Muscle of back (tissue), 13 donors: ENCODE results near the gene RICTOR. TPM values are rescaled to one million over a fixed set of nuclear protein-coding genes. Genes with fewer than 3 reads are reported as not detected.

Experiments
- DNase-seq, 3 donors: peaks; one replicate each; pipeline versions ENCODE4 v3.0.0 to v3.0.0-alpha.2; 2013
- long read RNA-seq, 9 donors: transcript quantifications; one replicate each; lab custom pipeline, GENCODE V29; 2026
- polyA plus RNA-seq, 10 donors: library from polyadenylated mRNA; unstranded; fragments of 120-200 nt; gene quantifications; one replicate each; pipeline ENCODE4 v1.2.1, GENCODE V29; 2013; ENCODE audit not compliant: insufficient read length in 10 of 10

RICTOR gene, protein sequence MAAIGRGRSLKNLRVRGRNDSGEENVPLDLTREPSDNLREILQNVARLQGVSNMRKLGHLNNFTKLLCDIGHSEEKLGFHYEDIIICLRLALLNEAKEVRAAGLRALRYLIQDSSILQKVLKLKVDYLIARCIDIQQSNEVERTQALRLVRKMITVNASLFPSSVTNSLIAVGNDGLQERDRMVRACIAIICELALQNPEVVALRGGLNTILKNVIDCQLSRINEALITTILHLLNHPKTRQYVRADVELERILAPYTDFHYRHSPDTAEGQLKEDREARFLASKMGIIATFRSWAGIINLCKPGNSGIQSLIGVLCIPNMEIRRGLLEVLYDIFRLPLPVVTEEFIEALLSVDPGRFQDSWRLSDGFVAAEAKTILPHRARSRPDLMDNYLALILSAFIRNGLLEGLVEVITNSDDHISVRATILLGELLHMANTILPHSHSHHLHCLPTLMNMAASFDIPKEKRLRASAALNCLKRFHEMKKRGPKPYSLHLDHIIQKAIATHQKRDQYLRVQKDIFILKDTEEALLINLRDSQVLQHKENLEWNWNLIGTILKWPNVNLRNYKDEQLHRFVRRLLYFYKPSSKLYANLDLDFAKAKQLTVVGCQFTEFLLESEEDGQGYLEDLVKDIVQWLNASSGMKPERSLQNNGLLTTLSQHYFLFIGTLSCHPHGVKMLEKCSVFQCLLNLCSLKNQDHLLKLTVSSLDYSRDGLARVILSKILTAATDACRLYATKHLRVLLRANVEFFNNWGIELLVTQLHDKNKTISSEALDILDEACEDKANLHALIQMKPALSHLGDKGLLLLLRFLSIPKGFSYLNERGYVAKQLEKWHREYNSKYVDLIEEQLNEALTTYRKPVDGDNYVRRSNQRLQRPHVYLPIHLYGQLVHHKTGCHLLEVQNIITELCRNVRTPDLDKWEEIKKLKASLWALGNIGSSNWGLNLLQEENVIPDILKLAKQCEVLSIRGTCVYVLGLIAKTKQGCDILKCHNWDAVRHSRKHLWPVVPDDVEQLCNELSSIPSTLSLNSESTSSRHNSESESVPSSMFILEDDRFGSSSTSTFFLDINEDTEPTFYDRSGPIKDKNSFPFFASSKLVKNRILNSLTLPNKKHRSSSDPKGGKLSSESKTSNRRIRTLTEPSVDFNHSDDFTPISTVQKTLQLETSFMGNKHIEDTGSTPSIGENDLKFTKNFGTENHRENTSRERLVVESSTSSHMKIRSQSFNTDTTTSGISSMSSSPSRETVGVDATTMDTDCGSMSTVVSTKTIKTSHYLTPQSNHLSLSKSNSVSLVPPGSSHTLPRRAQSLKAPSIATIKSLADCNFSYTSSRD (N-terminal part only)
- 10 to 100 TPM; 12.2 to 22.3 (median 17.8) TPM for polyA plus RNA-seq
- long read RNA-seq, donor 1, partial matches to known transcripts, result 0 of 1 reads
- long read RNA-seq, donor 1, other reads (novel, unspliced or antisense), result 0 of 1 reads
- long read RNA-seq, donor 2, result 0 reads
- long read RNA-seq, donor 3, result 0 reads
- long read RNA-seq, donor 4, result 0 reads
- long read RNA-seq, donor 5, result 0 reads
- long read RNA-seq, donor 6, result 0 reads
- long read RNA-seq, donor 7, result 0 reads
- long read RNA-seq, donor 8, result 0 reads
- long read RNA-seq, donor 9, result 0 reads

DNA sequence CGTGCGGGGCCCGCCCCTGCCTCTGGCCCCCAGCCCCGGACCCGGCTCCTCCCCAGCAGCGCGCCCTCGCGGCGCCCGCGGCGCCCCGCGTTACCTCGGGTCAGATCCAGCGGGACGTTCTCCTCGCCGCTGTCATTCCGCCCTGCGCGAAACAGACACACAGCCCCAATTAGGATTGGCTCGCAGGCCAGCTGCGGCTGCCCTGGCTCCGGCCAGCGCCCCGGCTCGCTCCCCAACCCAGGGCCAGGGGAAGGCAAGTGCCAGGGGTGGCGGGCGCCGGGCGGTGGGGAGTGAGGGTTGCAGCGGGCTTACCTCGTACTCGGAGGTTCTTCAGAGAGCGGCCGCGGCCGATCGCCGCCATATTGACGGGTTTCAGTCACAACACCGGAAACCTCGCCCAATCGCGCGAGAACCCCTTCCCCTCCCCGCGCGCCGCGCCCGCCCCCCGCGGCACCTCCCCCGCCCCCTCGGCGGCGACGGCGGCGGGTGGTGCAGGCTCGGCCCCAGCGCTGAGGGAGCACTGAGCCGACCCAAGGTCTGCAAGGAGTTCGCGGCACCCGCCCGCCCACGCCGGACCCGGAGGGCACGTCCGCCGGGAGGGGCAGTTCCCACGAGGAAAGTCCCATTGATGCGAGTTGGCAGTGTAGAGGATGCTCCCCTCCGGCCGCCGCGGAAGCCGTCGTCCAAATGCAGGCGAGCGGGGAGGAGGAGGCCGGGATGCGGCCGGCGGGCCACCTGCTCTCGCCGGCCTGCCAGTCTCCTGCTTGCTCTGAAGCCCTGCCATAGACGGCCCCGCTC is at the start of gene RICTOR:
TSS of gene RICTOR (minus strand) at position 383 of the 798 bp plus-strand sequence. CDS start at position 361, 22 bp downstream.
- DNase-seq, result peak; percentile 90 to 95 (median 92)

DNA sequence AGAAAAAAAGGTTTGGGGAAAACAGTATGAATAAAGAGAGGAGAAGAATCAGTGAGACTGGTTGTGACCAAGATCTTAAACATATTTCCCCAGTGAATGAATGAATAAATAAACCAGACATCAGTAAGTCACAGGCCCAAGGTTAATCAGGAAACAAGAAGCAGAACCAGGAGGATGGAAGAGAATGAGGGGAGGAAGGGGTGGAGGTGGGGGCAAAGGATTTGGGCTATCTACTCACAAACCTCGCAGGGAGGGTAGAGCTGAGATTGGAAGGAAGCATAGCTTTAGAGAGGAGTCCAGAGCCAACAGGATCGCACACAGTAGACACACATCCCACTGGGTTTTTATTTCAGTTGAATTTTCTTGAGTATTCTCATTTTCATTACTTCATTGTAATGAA is 47.7 kb upstream of the RICTOR start:
- no peak for DNase-seq

DNA sequence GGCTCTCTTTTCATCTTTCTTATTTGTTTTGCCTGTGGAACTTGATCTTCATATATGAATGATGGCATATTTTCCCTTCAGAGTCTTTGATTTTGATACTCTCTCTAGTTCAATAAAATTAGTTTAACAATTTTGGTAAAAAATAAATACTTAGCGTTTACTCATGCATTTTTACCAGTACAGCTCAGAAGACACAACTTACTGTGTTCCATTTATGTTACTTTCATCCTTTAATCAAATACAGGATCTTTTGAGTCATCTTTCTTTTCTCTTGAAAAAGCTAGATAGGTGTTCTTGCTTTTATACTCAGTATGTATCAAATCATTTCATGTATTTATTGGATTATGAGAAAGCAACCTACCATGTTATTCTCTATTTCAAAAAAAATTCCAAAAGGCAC is 47.1 kb upstream of the RICTOR start:
- DNase-seq, result no peak

DNA sequence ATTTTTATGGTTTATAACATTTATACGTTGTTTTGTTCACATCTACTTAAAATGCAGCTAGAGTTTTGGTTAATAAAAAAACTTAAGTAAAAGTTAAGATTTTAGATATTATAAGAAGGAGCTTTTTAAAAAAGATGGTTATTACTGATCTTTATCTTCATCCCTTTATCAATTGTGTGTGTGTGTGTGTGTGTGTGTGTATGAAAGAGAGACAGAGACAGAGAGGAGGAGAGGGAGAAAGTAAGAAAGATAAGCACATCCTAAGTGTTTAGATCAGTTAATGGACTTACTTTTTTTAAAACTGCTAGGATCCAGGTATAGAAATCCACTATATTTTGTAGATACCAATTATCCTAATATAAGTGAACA is 45.8 kb upstream of the RICTOR start:
- no peak for DNase-seq

DNA sequence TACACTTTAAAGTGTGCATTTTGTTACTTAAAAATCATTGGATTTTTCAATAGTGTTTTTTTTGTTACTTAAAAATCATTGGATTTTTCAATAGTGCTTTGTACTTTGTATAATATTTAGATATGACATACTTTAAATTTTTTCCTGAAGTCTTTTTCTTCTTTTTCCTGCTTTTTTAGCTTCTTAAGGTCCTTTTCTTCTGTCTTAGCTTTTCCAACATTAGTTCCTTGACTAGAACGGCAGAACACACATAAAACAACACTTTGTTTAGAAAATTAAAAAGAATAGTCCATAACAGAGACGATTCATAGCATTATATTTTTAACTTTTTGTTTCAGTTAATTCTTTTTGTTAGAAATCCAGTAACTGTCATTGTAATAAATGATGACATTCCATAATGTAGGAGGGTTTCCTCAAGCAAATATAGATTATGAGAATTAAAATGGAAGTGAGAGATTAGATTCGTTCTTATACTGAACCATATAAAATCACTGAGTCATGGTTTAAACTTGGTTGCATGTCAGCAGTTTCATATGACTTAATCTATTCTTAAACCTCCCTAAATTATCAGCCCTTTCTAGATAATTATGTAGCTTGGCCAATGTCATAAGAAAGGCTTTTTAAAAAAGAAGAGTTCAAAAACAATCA is 45.3 kb upstream of the RICTOR start:
- DNase-seq, result no peak

DNA sequence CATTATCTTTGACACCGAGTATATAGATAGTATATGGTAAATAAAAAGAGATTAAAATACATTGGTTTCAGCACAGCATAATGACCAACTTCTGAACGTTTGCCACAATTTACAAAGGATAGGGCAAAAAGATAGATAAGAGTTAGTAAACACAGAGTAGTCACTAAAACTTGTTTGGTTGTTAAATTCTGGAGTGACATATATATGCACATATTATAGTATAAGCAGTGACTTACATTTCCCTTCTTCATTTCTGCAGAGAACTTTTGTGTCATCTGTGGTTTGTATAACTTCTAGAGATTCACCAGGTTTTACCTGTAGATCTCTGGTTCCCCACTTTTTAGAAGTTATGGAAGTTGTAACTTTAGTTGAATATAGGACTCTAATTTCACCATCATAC is 44.4 kb upstream of the RICTOR start:
- DNase-seq, result no peak

DNA sequence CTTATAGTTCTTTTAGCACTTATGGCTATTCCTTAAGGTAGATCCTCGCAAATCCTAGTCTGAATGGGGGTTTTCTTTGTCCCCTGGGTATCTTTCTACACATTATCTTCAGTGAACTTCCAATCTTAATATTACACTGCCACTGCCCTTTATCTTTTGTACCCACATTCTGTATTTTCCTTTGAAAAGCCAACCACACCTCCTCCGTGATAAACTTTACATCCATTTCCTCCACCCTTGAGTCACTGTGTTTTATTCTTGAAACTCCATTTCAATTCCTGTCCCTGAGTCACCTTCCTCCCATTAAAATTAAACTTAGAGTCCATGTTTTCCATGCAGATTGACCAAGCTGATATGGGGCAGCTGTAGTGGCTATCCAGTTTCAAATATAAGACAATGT is 43.2 kb upstream of the RICTOR start:
- no peak for DNase-seq

DNA sequence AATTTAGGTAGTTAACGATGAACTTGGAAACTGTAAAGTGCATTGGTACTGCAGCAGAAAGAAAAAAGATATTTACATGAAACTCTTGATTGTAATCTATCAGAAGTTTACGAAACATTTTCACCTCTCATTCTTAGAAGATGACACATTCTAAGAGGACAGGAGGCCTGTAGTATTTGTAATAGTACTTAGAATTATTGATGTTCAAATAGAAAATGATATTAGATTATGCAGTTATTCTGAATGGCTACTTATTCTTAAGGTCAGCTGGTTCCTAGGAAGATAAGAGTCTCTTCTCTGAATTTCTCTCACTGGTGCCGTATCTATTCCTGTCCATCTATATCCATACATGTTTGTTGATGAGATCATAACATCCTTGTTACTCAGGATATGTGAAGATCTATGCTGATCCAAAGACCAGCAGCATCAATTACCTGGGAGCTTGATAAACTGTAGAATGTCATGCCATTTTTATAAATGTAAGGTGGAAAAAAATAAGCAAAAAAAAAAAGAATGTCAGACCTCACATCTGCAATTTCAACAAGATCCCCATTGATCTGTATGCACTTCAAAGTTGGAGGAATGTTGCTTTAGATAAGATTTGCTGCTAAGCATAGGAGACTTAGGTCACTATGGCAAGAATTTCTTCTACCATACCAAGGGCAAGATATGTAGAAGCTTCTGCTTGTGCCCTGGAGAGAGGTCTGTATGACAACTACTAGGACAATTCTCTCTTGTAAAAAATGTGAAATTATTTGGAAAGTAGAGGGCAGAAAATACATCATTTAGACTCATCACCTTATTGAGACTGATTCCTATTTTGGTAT is 42.4 kb upstream of the RICTOR start:
- no peak for DNase-seq

DNA sequence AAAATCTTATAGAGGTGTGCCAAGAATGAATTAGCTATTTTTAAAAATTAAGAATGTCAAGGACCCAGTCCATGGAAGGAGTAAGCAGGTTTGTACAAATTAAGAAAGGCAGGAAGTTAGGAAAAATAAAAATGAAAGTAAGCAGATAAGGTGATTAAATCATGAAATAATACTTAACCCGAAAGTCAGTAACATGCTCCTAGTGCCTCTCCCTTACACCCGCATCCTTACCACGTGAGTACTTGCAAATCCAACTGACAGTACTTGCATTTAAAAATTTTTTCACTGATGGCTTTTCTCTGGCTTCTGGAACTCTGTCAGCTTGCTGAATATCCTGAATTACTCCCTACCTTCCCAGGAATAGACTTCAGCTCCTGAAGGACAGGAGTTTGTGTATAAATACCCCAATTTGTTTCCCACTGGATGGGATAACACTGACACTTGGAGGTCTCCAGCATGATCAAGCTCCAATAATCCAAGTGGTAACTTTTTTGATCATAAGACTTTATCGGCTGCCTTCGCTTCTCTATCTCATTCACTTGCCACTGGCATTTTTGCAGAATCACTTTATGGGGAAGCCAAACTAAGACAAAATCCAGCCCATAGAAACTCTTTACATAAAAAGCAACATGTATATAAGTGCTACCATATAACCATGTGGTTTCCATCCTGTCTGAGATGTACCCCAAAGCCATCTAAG is 41.6 kb upstream of the RICTOR start:
- no peak for DNase-seq

DNA sequence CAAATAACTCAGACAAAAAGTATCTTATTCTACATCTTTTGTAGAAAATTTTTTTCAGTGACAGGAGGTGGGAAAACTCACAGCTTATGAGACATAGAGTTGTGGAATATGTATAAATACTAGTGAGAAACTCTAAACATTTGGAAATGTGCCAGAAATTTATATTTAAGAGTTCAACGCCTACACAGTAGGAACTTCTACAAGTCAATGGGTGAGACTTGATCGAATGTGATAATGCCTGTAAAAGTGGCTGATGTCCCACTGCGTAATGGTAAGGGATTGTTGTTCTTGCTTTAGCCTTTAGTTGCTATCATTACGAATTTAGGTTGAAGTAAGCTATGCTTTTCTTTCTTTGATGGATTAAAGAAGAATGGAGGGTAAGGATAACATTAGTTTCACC is 40.0 kb upstream of the RICTOR start:
- no peak for DNase-seq

DNA sequence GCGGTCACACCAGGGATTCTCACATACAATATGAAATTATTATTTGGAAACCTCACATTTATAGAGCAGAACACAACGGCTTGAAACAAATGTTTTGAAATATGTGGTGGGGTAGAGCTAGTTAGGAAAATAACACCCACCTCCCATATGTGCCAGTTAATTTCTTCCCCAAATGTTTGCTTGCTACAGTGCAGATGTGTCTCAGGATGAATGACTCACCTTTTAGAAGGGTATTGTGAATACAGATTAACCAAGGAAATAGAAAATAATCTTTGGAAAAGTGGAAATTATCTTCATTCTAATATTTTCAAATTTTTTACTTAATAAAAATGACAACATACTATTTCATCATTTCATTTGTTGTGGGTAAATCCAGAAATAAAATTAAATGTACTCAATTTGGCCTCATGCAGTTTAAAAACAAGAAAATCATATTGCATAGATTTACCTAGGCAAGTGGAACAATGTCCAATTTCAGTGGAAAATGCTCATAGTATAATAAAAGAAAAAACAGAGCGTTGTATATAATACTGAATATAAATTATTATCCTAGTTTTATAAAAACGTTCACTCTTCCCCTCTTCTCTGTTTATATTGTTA is 39.3 kb upstream of the RICTOR start:
- no peak for DNase-seq

DNA sequence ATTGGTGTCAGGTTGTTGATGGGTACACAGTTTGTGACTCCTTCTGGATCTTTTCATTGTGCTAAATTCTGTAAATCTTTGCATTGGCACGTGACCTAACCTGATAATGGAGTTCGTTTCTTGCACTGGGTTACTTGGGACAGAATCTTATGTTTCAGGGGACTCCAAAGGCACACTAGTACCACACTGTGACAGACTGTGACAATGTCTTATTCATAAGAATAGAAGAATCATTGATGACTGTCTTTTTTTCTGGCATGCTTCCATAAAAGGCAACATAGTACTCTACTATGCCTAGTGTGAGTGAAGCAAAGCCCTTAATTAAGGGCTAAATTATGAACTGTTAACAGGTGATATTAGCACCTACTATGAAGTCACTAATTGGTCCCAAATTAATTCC is 35.4 kb upstream of the RICTOR start:
- DNase-seq, result no peak

DNA sequence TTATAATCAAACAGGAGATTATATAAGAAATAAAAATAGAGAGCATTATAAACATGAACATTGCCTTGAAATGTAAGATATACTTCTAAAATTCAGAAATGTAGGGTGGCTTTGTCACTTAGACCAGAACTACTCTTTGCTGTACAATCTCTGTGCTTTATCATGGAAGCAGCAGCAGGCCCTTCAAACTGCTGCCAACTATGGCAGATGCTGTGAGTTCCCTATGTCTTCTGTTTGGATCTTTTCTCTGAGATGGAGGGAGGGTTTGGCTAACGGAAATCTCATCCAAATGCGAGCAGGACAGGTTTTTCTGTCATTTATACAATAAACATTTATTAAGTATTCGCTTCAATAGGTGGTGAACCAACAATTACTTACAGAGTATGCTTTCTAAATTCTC is 34.8 kb upstream of the RICTOR start:
- DNase-seq, result no peak

DNA sequence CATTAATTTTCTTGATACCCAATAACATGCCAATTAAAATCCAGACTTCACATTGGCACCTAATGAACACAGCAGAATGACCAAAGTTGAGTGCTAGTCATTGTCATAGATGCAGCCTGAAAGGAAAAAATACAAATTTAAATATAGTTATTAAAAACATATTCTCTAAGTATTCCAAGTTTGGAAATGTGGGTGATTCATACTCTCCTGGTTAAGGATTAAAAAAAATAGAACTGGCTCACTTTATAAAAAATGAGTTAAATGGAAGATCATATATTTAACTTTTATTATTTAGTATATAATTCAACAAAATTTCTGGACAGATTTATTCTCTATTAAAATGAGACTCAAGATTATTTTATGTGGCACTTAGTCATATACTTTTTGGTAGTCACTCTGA is 33.2 kb upstream of the RICTOR start:
- DNase-seq, result no peak

DNA sequence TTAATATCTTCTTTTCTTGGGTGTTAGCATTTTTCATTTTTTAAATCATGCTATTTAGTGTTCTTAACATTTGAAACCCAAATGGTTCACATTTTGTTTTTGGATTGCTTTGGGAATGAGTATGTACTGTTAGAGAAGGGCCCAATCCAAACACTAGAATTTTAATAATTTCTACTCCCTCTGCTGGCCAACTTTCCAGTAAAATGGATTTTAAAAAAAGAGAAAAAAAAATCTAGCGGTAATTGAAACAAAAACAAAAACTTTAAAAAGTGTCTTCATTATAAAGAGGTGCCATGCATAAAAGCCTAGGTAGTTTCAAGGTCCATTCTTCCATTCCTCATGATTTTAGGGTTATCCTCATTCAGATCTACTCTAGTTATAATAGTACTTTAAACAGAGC is 32.1 kb upstream of the RICTOR start:
- DNase-seq, result peak in 1 of 3 donors; percentile 19

DNA sequence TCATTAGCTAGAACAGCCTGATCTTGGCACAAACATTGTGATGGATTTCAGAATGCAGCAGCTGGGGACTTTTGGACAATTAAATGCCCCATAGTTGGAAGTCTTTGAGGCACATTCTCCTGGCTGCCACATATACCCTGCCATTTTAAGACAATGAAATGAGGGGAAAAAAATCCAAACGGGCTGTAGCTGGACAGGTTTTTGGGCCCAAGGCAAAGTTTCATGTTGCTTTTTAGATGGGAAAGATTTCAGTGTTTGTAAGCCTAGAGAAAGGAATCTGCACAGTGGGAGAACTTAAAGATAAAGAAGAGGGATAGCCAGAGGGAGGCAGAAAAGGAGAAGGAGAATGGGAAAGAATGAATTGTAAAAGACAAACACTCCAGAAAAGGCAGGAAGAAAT is 30.0 kb upstream of the RICTOR start:
- no peak for DNase-seq

DNA sequence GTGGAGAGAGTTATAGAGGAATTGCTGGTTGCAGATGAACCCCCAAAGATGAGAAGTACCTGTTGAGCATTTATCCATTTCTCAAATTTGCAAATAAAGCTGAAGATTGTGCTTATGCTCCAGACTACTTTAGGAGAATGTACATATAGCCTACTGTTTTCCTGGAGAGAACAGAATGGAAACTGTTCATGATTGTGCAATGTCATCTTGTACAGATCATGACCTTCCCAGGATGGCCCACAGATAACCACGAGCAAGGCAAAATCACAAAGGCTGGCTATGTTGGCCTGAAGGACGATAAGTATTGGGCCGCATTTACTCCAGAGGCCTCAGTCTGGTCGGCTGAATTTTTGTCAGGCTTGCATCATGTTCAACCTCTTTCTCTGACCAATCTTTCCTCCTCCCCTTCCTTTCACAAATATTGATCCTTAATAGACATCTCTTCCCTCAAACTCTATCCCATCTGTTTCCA is 28.5 kb upstream of the RICTOR start:
- no peak for DNase-seq

DNA sequence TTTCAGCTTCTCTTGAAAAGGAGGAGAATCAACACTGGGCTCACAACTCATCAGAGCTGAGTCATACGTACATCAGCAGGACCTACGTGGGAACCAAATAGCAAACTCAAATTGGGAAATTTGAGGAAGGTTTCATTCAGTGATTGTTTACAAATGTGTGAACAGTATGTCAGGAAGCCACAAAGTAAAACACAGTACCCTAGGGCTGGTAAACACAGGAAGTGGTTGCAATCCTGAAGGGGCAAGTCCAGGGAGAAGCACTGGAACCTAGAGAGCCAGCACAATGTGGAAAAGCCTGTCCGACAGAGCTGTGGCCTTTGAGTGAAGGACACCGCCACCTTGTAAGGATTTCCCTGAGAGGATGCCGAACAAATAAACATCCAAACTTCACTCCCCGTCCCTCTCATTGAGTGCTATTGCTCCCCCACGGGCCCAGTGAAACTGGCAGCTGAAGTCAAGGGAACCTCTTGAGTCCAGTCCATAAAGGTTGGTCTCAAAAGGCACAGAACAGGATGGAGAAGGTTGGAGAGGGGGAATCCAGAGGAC is 26.7 kb upstream of the RICTOR start:
- DNase-seq, result peak in 1 of 3 donors; percentile 81
